Ureter (tissue), 1 donor: ENCODE measurements around the gene LST1. TPM values are rescaled to one million over a fixed set of nuclear protein-coding genes. Genes with fewer than 3 reads are reported as not detected.

ENCODE experiments used
- DNase-seq: peaks from one replicate; pipeline ENCODE4 v3.0.0-alpha.2; 2020; ENCODE audit warnings: low spot score
- total RNA-seq: library from RNA; stranded (reverse); gene quantifications from one replicate; pipeline ENCODE4 v1.2.4, GENCODE V29; 2023
- donor health status: DM: yes; HTN: yes; CAD: no.

The LST1 gene
- total RNA-seq, 1 donor from 2014 or later: 6.7 TPM

DNA sequence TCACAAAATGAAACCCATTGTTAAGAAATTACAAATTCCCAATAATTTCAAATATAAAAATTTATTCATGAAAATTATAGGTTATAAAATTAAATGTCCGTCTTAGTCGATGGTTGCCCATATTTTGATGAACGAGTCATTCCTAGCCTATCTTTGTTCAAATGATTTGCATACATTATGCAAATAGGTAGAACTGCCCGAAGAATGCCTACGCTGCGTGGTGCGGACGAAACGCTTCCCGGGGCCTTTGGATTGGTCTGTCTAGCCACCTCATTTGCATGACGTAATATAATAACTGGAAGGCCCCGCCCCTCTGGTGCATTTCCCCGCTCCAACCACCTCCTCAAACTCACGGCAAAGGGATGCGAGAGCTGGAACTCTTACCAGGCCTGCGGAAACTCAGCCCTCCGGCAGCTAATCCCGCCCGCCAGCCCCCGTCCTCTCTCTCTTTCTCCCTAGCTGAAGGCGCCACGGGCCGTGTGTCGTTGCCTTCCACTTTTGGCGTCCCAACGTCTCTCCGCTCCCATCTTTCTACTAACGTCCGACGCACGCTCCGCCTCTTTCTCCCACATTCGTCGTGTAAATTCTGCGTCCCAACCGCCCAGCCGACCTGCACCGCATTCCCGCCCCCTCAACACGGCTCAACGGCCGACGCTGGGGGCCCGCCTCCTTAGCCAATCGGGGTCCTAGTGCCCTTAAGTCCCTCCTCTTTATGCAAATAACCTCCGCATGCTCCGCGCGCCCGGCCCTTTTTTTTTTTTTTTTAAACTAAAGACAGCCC is 33.9 kb downstream of the LST1 start:
- peak; percentile 98 for DNase-seq

- no peak for DNase-seq
Observed at GRCh38 chr6:31620586-31621319, 34.7 kb downstream of the LST1 start, which contains the start of gene PRRC2A. PRRC2A (plus strand) TSS chr6:31620715; CDS start chr6:31622790, 2,075 bp downstream.

GRCh38 chr6:31621320-31621939 is 35.4 kb downstream of the LST1 start:
- DNase-seq: no peak

- no peak for DNase-seq
Observed at GRCh38 chr6:31621991-31622390, 35.9 kb downstream of the LST1 start.

GRCh38 chr6:31622684-31623091 is 36.6 kb downstream of the LST1 start:
- DNase-seq: peak; percentile 77

DNA sequence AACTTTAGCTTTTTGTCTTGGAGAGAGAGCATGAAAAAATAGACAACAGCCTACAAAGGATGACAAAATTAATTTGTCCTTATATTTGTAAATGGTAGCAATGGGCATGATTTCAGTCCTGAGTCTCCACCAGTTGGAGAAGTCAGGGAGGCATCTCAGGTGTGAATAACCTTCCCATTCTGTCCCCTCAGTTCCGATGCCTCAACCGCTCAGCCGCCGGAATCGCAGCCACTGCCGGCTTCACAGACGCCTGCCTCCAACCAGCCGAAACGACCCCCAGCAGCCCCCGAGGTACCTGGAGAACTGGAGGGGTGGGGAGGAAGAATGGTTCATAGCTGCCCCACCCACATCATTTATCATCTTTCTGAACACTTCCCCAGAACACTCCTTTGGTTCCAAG is 38.0 kb downstream of the LST1 start:
- DNase-seq: no peak

DNA sequence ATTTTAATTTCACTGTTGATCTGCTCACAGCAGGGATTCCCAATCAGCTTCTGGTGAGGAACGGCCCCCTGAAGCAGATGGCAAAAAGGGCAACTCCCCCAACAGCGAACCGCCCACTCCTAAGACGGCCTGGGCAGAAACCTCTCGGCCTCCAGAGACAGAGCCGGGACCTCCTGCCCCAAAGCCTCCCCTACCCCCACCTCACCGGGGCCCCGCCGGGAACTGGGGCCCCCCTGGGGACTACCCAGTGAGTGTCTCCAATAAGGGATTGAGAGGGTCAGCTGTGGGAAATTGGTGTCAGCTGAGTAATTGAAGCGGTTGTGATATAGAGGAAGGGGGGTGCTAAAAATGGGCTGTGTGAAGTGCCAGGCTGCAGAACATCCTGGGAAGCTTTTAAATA is 40.9 kb downstream of the LST1 start:
- no peak for DNase-seq

- DNase-seq: no peak
Observed at GRCh38 chr6:31627690-31628287, 41.7 kb downstream of the LST1 start.

DNA sequence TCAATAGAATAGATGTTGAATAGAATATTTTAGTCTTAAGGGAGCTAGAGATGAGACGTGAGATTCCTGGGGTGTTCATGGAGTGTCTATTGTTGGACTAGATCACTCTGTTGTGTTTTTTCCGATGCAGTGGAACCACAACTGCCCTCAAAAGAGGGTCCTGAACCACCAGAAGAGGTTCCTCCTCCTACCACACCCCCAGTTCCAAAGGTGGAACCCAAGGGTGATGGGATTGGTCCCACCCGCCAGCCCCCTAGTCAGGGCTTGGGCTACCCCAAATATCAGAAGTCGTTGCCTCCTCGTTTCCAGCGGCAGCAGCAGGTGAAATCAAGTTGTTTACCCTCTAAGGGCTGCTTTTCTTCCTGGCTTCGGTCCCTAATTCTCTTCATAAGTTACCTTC is 42.9 kb downstream of the LST1 start:
- DNase-seq: no peak

- no peak for DNase-seq
Observed at GRCh38 chr6:31630177-31630934, 44.3 kb downstream of the LST1 start.

- no peak for DNase-seq
Observed at GRCh38 chr6:31631209-31631608, 45.1 kb downstream of the LST1 start.

DNA sequence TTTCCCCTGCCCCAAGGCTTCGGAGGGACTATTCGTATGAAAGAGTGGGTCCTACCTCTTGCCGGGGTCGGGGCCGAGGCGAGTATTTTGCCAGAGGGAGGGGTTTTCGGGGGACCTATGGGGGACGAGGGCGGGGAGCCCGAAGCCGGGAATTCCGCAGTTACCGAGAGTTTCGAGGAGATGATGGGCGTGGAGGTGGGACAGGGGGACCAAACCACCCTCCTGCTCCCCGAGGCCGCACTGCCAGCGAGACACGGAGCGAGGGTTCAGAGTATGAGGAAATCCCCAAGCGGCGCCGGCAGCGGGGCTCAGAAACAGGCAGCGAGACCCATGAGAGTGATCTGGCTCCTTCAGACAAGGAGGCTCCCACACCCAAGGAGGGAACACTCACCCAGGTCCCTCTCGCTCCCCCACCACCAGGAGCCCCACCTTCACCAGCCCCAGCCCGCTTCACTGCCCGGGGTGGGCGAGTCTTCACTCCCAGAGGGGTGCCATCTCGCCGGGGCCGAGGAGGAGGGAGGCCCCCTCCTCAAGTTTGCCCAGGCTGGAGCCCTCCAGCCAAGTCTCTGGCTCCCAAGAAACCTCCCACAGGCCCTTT is 45.7 kb downstream of the LST1 start:
- DNase-seq: no peak

GRCh38 chr6:31632279-31632946 is 46.3 kb downstream of the LST1 start:
- DNase-seq: no peak

- no peak for DNase-seq
Observed at GRCh38 chr6:31633447-31633846, 47.4 kb downstream of the LST1 start.

DNA sequence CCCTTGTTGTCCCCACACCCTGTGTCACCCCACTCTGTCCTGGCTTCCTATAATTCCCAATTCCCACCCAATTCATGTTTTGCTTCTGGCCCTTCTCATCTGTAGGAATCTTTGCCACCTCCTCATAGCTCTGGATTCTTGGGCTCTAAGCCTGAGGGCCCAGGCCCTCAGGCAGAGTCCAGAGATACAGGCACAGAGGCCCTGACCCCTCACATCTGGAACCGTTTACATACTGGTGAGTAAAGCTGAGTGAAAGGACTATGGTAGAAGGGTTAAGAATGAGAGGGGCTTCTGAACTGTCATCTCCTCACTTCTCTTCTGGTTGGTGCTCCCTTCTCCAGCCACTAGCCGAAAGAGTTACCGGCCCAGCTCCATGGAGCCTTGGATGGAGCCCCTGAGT is 48.1 kb downstream of the LST1 start:
- DNase-seq: no peak

- no peak for DNase-seq
Observed at GRCh38 chr6:31634969-31635575, 49.0 kb downstream of the LST1 start.

GRCh38 chr6:31636698-31637596 is 50.9 kb downstream of the LST1 start:
- no peak for DNase-seq
